NCI-H460 (cell line): ENCODE results near the gene RMC1. TPM values are rescaled to one million over a fixed set of nuclear protein-coding genes. Genes with fewer than 3 reads are reported as not detected.
"Not testable (repeated sequence)": the region's sequence is repeated elsewhere in the genome, so short reads cannot be mapped to it uniquely, and the experiment has no call there.

Experiments used
- DNase-seq: peaks from one replicate; pipeline ENCODE4 v3.0.0-alpha.2; 2016; ENCODE audit warnings: low read depth; ENCODE audit errors: extremely low read depth
- total RNA-seq: library from RNA; depleted of rRNA; stranded (reverse); fragments of >200 nt; shearing (Covaris generic); gene quantifications from 2 replicates; pipeline ENCODE4 v1.2.3, GENCODE V29; 2014

RMC1 gene
- total RNA-seq, 1 experiment from 2014 or later = 37.7 TPM

GRCh38 chr18:23495723-23496440, 7.4 kb upstream of the RMC1 start:
- no peak for DNase-seq

GRCh38 chr18:23498117-23498516, 5.2 kb upstream of the RMC1 start:
- DNase-seq = no peak

- peak; percentile 54 for DNase-seq
Measured at GRCh38 chr18:23498877-23499276, 4.4 kb upstream of the RMC1 start.

GRCh38 chr18:23499291-23499781, 4.0 kb upstream of the RMC1 start:
- DNase-seq = no peak

- no peak for DNase-seq
Measured at GRCh38 chr18:23501626-23502025, 1.7 kb upstream of the RMC1 start.

GRCh38 chr18:23502516-23503037, 734 bp upstream of the RMC1 start:
- DNase-seq = no peak

- no peak for DNase-seq
Measured at GRCh38 chr18:23503963-23504344, 643 bp downstream of the RMC1 start.

- DNase-seq = no peak
Measured at GRCh38 chr18:23504720-23505119, 1.4 kb downstream of the RMC1 start.

GRCh38 chr18:23506393-23506792, 3.1 kb downstream of the RMC1 start:
- no peak for DNase-seq

GRCh38 chr18:23510923-23511322, 7.6 kb downstream of the RMC1 start:
- not testable (repeated sequence) for DNase-seq

GRCh38 chr18:23512216-23512615, 8.9 kb downstream of the RMC1 start:
- not testable (repeated sequence) for DNase-seq

GRCh38 chr18:23512641-23513040, 9.3 kb downstream of the RMC1 start:
- no peak for DNase-seq

GRCh38 chr18:23515911-23516546, 12.7 kb downstream of the RMC1 start:
- DNase-seq = peak; percentile 65

GRCh38 chr18:23519734-23520133, 16.4 kb downstream of the RMC1 start:
- DNase-seq = no peak

- DNase-seq = no peak
Measured at GRCh38 chr18:23521271-23521670, 18.0 kb downstream of the RMC1 start.

GRCh38 chr18:23521907-23522306, 18.6 kb downstream of the RMC1 start:
- DNase-seq = no peak

- DNase-seq = no peak
Measured at GRCh38 chr18:23523429-23524212, 20.3 kb downstream of the RMC1 start.

- DNase-seq = no peak
Measured at GRCh38 chr18:23524213-23524707, 20.9 kb downstream of the RMC1 start.

- no peak for DNase-seq
Measured at GRCh38 chr18:23526501-23527063, 23.3 kb downstream of the RMC1 start.

- no peak for DNase-seq
Measured at GRCh38 chr18:23528580-23529472, 25.5 kb downstream of the RMC1 start.
